Upper lobe of left lung (tissue), 4 donors: Measurements from ENCODE around the gene HS6ST2.

ENCODE experiments used
- EP300 ChIP-seq, 4 donors: sonication (generic); formaldehyde crosslinking; IDR thresholded peaks; one replicate each; pipeline ENCODE4 v1.5.1; 2017; ENCODE audit warnings: antibody characterized with exemption in 4 of 4, control low read depth in 2 of 4
- POLR2A ChIP-seq, 4 donors: fragments of 450-650 bp; IDR thresholded peaks; one replicate each; pipeline ENCODE4 v1.5.1; 2016 to 2017; ENCODE audit warnings: antibody characterized with exemption in 4 of 4, mild to moderate bottlenecking in 2 of 4
- POLR2AphosphoS5 ChIP-seq, 2 donors: sonication (generic); formaldehyde crosslinking; IDR thresholded peaks; one replicate each; pipeline ENCODE4 v1.5.1; 2017; ENCODE audit warnings: antibody characterized with exemption in 2 of 2
- TF ChIP-seq, protein P1 (sequence below), 6 experiments: fragments of 450-650 bp in 4 of 6; fragments of 200-600 bp in 2 of 6; sonication (generic) in 2 of 6; IDR thresholded peaks; one replicate each; pipeline ENCODE4 v1.5.1; 2016 to 2019; ENCODE audit warnings: antibody characterized with exemption in 6 of 6

GRCh38 chrX:132940727-132941327, 17.6 kb downstream of the HS6ST2 start:
- TF ChIP-seq, protein P1, sequence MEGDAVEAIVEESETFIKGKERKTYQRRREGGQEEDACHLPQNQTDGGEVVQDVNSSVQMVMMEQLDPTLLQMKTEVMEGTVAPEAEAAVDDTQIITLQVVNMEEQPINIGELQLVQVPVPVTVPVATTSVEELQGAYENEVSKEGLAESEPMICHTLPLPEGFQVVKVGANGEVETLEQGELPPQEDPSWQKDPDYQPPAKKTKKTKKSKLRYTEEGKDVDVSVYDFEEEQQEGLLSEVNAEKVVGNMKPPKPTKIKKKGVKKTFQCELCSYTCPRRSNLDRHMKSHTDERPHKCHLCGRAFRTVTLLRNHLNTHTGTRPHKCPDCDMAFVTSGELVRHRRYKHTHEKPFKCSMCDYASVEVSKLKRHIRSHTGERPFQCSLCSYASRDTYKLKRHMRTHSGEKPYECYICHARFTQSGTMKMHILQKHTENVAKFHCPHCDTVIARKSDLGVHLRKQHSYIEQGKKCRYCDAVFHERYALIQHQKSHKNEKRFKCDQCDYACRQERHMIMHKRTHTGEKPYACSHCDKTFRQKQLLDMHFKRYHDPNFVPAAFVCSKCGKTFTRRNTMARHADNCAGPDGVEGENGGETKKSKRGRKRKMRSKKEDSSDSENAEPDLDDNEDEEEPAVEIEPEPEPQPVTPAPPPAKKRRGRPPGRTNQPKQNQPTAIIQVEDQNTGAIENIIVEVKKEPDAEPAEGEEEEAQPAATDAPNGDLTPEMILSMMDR (IDR thresholded peaks at IDR 0.05), result no peak
- TF ChIP-seq POLR2A (IDR thresholded peaks at IDR 0.05) (no peak), POLR2AphosphoS5 (IDR thresholded peaks at IDR 0.05) (no peak), EP300 (IDR thresholded peaks at IDR 0.05) (no peak)
